Muscle layer of colon (tissue), 2 donors: Measurements from ENCODE around the gene TSPAN9.

ENCODE experiments used
- H3K27ac ChIP-seq: one replicate; pipeline ENCODE4 v1.7.0; 2013; ENCODE audit warnings: low read depth, mild to moderate bottlenecking, low read length, moderate library complexity
- H3K27me3 ChIP-seq, 2 donors: one replicate each; pipeline ENCODE4 v1.7.0; 2013; ENCODE audit warnings: low read length in 2 of 2, mild to moderate bottlenecking in 2 of 2; ENCODE audit not compliant: insufficient read depth in 2 of 2, control insufficient read depth in 1 of 2
- H3K36me3 ChIP-seq: one replicate; pipeline ENCODE4 v1.7.0; 2013; ENCODE audit warnings: mild to moderate bottlenecking, low read length; ENCODE audit not compliant: insufficient read depth
- H3K4me1 ChIP-seq: one replicate; pipeline ENCODE4 v1.7.0; 2013; ENCODE audit warnings: mild to moderate bottlenecking, low read length; ENCODE audit not compliant: insufficient read depth
- H3K4me3 ChIP-seq, 2 donors: one replicate each; pipeline ENCODE4 v1.7.0; 2013; ENCODE audit warnings: low read length in 2 of 2, low read depth in 1 of 2, mild to moderate bottlenecking in 1 of 2, moderate library complexity in 1 of 2
- H3K9ac ChIP-seq: one replicate; pipeline ENCODE4 v1.7.0; 2013; ENCODE audit warnings: low read length
- H3K9me3 ChIP-seq: one replicate; pipeline ENCODE4 v1.7.0; 2013; ENCODE audit warnings: mild to moderate bottlenecking, low read length
- donor health status: abdominal sarcoma.
- donor health status: Adenocarcinoma of cecum.

TSPAN9 gene

DNA sequence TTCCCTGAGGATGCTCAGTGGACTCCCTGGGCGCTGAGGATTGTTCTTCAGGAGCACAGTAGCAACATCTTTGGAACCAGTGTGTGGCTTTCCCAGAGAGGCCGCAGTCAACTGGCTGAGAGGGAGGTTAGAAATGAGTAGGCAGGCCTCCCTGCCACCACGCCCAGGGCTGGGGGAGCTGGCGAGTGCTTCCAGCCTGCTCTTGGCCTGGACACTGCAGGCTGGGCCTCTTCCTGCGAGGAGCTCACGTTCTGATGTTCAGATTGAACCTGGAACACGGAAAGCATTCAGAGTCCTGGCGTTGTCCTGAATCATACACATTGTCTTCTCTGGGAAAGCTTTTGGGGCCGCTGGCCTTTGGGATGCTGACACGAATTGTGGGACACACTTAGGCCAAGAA lies 15.6 kb downstream of the TSPAN9 start:
- Histone ChIP-seq H3K9me3 (no peaks in the 10 kb centered on the region), H3K27me3 (no peaks in the 10 kb centered on the region), H3K27ac (no peak overlapping the region), H3K9ac (no peak overlapping the region), H3K4me1 (no peaks in the 10 kb centered on the region), H3K36me3 (peaks cover 5% of the 10 kb centered on the region), H3K4me3 (no peak overlapping the region)

DNA sequence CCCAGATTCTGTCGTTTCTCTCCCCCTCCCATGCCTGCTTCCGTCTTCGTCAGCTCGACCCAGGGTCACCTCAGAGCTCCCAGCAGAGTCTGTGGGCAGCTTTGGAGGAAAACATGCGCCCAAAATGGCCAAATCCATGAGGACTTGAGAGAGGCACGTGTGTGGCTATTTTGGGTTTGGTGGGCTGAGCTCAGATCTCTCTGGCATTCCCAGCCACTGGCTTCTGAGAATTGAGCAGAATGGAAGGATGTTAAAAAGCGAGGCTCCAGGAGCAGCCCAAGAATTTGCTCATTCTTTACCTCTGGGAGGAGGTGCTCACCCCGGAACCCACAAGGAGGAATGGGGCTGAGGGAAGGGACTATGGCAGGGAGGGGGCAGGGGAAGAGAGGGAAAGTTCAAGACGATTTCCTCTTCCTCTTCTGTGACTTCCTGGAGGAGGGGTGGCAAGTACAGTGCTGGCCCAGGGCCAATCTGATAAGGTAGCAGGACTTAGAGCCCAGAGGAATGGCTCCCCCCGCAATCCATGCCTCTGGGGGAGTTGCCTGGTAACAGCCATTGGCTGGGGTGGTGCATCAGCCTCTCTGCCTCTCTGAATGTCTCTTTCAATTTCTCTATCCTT lies 20.1 kb downstream of the TSPAN9 start:
- Histone ChIP-seq H3K4me1 (peaks cover 6% of the 10 kb centered on the region), H3K27ac (no peak overlapping the region), H3K9me3 (no peaks in the 10 kb centered on the region), H3K9ac (no peak overlapping the region), H3K4me3 (no peak overlapping the region), H3K27me3 (no peaks in the 10 kb centered on the region), H3K36me3 (peaks cover 4% of the 10 kb centered on the region)

DNA sequence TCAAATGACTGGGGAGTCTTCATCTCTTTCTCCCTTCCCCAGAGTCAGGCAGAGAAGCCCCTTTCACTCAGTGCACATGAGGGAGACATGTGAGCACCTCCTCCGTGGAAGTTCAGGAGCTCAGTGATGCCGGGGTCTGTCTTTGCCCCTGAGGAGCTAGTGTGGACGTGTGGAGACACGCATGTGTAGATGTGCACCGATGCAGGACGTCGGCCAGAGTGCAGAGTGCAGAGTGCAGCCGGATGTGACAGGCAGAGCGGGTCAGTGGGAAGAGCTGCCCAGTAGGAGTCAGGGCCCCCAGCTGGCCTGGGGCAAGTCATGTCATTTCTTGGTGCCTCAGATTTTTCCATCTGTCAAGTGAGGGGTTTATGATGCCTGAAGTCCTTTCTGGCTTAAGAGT lies 20.7 kb downstream of the TSPAN9 start:
- Histone ChIP-seq H3K4me1 (peaks cover 6% of the 10 kb centered on the region), H3K9me3 (no peaks in the 10 kb centered on the region), H3K27me3 (no peaks in the 10 kb centered on the region), H3K4me3 (no peak overlapping the region), H3K9ac (no peak overlapping the region), H3K27ac (no peak overlapping the region), H3K36me3 (no peaks in the 10 kb centered on the region)

DNA sequence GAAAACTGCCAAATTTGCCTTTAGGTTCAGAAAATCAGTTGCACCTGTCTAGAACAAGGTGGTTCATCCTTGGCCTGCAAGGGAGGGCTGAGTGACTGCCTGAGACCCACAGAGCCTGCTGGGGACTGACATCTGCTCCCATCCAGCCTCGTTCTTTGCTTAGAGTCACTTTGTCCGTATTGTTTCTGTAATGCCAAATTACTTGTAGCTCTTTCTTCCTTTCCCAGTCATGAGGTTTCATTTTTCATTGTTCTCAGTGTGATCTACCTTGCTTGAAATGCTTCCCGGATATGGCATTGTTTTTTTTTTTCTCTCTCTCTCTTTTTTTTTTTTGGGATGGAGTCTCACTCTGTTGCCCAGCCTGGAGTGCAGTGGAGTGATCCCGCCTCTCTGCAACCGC lies 21.3 kb downstream of the TSPAN9 start:
- Histone ChIP-seq H3K4me3 (no peak overlapping the region), H3K4me1 (peaks cover 6% of the 10 kb centered on the region), H3K27ac (no peak overlapping the region), H3K9me3 (no peaks in the 10 kb centered on the region), H3K9ac (no peak overlapping the region), H3K27me3 (no peaks in the 10 kb centered on the region), H3K36me3 (no peaks in the 10 kb centered on the region)

DNA sequence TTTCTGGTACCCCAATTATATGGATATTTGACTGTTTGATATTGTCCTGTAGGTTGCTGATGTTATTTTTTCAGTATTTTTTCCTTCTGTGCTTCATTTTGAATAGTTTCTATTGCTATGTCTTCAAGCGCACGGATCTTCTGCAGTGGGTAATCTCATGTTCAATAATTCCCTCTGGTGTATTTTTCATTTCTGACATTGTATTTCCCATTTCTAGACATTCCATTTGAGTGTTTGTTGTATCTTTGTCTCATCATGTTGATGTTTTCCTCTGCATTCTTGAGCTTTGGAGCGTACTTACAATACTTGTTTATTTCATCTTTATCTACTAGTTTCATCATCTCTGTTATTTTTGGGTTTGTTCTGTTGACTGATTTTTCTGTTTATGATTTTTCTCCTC lies 22.0 kb downstream of the TSPAN9 start:
- Histone ChIP-seq H3K9me3 (no peaks in the 10 kb centered on the region), H3K36me3 (no peaks in the 10 kb centered on the region), H3K4me1 (peaks cover 8% of the 10 kb centered on the region), H3K4me3 (no peak overlapping the region), H3K9ac (no peak overlapping the region), H3K27ac (no peak overlapping the region), H3K27me3 (no peaks in the 10 kb centered on the region)

DNA sequence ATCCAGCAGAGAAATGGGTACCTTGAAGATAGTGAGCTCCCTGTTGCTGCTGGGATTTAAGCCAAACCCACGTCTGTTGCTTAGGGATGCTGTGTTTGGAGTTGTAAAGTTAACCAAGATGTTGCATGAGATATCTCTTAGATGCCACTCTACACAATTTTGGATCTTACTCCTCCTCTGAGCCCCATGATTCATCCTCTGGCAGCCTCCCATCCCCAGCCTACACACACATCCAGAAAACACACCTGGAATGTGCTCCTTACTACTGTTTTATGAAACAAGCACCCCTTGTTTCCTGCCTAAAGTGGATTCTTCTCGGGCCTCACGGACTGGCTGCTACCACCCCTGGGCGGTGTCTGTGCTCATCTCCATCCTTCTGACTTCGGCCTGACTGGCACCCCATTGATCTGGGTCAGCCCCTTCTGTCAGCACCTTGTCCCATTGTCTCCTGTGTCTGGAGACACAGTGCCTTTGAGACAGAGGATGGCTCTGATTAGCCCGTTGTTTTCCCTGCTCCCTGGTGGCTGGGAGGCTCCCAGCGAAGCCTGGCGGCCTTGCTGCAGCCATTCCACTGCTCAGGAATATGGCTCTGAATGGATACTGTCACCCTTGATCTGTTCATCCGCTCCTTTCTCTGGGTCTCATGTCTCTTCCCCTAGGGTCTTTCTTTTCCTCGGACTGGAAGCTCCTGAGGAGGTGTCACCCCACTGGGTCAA lies 24.3 kb downstream of the TSPAN9 start:
- Histone ChIP-seq H3K4me3 (no peak overlapping the region), H3K27me3 (no peaks in the 10 kb centered on the region), H3K9ac (no peak overlapping the region), H3K27ac (no peak overlapping the region), H3K9me3 (no peaks in the 10 kb centered on the region), H3K4me1 (peaks cover 15% of the 10 kb centered on the region), H3K36me3 (no peaks in the 10 kb centered on the region)

DNA sequence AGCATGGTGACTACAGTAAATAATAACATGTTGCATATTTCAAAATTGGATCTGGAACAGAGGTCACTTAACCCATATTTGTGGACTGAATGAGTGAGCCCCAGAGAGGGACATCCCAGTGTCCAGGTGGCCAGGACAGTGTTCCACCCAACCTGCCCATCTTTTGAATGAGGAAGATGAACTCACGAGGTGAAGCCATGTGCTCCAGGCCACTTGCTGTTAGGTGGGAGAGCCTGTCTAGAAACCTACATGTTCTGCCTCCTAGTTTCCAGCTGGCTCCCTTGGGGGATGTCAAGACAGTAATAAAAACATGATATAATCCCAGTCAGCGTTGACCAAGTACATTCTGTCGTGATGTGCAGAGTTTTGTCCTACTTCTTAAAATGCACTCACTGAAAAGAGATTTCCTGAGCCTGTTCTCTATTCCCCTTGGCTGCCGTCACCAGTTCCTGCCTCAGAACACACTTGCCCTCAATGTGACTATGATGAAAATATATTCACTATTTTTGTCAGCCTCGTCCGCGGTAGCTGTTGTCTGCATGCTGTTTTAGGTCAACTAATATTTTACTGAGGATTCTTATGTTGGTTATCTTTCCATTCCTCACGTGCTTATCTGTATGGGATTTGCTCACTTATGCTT lies 25.7 kb downstream of the TSPAN9 start:
- Histone ChIP-seq H3K4me3 (no peak overlapping the region), H3K27me3 (no peaks in the 10 kb centered on the region), H3K36me3 (no peaks in the 10 kb centered on the region), H3K4me1 (peaks cover 15% of the 10 kb centered on the region), H3K9me3 (no peaks in the 10 kb centered on the region), H3K9ac (no peak overlapping the region), H3K27ac (no peak overlapping the region)

DNA sequence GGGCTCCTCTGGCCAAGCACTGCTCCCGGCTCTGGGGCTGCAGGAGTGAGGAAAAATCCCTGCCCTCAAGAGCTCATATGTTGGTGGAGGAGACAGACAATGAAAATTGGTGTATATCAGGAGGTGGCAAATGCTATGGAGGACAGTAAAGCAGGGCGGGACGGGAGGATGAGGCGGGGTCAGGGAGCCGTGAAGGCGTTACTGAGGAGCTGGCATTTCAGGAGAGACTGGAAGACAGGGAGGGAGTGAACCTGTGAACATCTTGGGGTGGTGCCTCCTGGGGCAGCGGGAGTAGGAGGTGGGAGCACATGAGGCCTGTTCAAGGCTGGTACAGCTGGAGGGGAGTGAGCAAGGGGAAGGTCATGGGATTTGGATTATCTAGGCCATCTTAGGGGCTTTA lies 26.6 kb downstream of the TSPAN9 start:
- Histone ChIP-seq H3K4me1 (peaks cover 15% of the 10 kb centered on the region), H3K9me3 (no peaks in the 10 kb centered on the region), H3K27ac (no peak overlapping the region), H3K4me3 (no peak overlapping the region), H3K27me3 (no peaks in the 10 kb centered on the region), H3K36me3 (no peaks in the 10 kb centered on the region), H3K9ac (no peak overlapping the region)

DNA sequence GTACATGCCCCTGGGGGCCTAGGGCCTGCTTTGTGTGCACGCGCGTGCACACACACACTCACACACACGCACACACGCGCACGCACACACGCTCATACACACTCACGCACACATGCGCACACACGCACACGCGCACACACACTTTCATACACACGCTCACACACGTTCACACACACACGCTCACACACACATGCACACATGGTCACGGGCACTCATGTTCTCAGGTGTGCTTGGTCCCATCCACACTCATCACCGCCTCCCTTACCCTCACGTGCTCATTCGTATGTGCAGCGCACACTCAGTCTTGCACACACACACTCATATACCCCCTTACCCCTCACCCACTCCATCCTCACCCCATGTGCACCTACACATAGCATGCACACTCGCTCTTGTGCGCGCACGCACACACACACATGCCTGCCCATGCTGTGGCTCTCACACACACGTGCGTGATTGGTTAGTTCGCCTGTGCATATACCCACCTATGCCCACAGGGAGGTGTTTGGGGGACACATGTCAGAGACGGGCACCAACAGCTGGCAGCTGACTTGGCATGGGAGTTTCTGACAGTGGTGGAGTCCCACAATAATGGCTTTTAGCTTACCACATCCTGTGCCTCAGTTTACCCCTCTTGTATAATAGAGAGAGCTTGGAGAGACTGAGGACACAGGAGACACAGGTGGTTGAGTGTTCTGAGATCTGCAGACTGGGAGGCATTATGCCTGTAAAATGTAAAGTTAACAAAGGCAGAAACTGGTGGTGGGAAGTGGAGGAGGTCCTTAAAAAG lies 28.7 kb downstream of the TSPAN9 start:
- Histone ChIP-seq H3K4me3 (no peak overlapping the region), H3K9ac (no peak overlapping the region), H3K36me3 (no peaks in the 10 kb centered on the region), H3K4me1 (peaks cover 15% of the 10 kb centered on the region), H3K27ac (no peak overlapping the region), H3K9me3 (no peaks in the 10 kb centered on the region), H3K27me3 (no peaks in the 10 kb centered on the region)

DNA sequence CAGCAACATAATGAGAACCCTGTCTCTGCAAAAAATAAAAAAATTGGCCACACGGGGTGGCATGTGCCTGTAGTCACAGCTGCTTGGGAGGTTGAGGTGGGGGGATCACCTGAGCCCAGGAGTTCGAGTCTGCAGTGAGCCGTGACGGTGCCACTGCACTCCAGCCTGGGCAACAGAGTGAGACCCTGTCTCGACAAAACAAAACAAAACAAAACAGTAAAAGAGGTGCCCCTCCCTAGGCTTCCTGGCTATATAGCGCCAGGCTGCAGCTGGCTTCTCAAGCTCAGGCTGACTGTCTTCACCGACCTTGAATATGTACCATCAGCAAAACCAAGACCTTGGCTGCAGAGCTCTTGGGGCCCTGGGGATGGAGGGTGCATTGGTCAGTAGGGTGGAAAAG lies 29.4 kb downstream of the TSPAN9 start:
- H3K4me3 ChIP-seq, result no peak overlapping the region
- H3K9ac ChIP-seq, result no peak overlapping the region
- peaks cover 9% of the 10 kb centered on the region for H3K4me1 ChIP-seq
- H3K27me3 ChIP-seq, result no peaks in the 10 kb centered on the region
- no peaks in the 10 kb centered on the region for H3K36me3 ChIP-seq
- H3K27ac ChIP-seq, result no peak overlapping the region
- no peaks in the 10 kb centered on the region for H3K9me3 ChIP-seq

DNA sequence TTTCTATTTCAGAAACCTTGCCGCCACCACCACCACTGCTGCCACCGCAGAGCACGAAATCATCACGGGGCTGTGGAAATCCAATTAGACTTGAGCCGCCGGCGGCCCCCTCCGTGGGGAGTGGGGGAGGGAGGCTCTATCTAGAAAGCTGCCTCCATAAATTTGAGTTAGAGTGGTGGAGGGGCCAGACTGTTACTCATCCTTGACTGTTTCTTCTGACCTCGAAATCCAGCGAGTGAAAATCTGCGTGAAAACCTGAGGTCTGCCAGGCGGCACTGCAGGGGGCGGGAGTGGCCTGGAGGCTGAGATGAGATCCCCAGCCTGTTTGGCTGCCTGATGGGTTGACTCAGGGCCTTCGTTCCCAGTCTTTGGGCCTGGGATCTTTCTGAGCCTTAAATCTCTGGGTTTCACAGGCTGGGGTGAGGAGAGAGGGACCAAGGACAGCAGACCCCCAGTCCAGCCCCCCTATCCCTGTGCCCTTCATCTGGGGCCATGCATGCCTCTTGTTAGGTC lies 29.9 kb downstream of the TSPAN9 start:
- Histone ChIP-seq H3K4me3 (no peak overlapping the region), H3K27ac (no peak overlapping the region), H3K27me3 (no peaks in the 10 kb centered on the region), H3K36me3 (no peaks in the 10 kb centered on the region), H3K9ac (no peak overlapping the region), H3K4me1 (peaks cover 9% of the 10 kb centered on the region), H3K9me3 (no peaks in the 10 kb centered on the region)
